SK-N-SH (cell line): ENCODE results near the gene BRINP1. TPM values are rescaled to one million over a fixed set of nuclear protein-coding genes. Genes with fewer than 3 reads are reported as not detected.

Experiments
- CTCF ChIA-PET: fragments of 300-600, 350-600 bp; formaldehyde crosslinking; extraction: SDS; loops from one replicate; lab custom pipeline; 2021; lab: Yijun Ruan, JAX
- POLR2A ChIA-PET: fragments of 350-600 bp; sonication (Branson Sonifier 250); formaldehyde crosslinking; extraction: SDS; loops from one replicate; lab custom pipeline; 2020; ENCODE audit warnings: antibody characterized with exemption, inconsistent platforms; lab: Yijun Ruan, JAX
- DNase-seq: peaks from one replicate; pipeline ENCODE4 v3.0.0; 2012
- H2AFZ ChIP-seq: fragments of 200-600 bp; sonication (generic); 2 replicates; pipeline ENCODE4 v1.8.1; 2016; ENCODE audit warnings: antibody characterized with exemption, mild to moderate bottlenecking, low read depth
- H3F3A ChIP-seq: fragments of 200-600 bp; sonication (generic); replicated peaks from 2 replicates; pipeline ENCODE3; 2016; ENCODE audit warnings: antibody characterized with exemption, mild to moderate bottlenecking; ENCODE audit not compliant: insufficient read depth
- H3K27ac ChIP-seq, 2 experiments: fragments of 200-500 bp in 1 of 2; fragments of 200-600 bp in 1 of 2; sonication (Bioruptor generic) in 1 of 2; sonication (generic), shearing (Covaris generic) in 1 of 2; 2 replicates each; pipeline versions ENCODE4 v1.5.1 to v1.6.1; 2014 to 2016; ENCODE audit warnings: low read depth in 2 of 2, inconsistent platforms in 1 of 2, low read length in 1 of 2, mild to moderate bottlenecking in 1 of 2, mixed read lengths in 1 of 2
- H3K27me3 ChIP-seq: fragments of 200-600 bp; sonication (generic), shearing (Covaris generic); 2 replicates; pipeline ENCODE4 v1.6.1; 2016; ENCODE audit warnings: mixed run types; ENCODE audit not compliant: insufficient read depth
- H3K36me3 ChIP-seq, 2 experiments: fragments of 200-500 bp in 1 of 2; fragments of 200-600 bp in 1 of 2; sonication (Bioruptor generic) in 1 of 2; sonication (generic) in 1 of 2; replicated peaks in 1 of 2; 2 replicates each; pipeline versions ENCODE3 to v1.5.1; 2014 to 2016; ENCODE audit warnings: low read length in 1 of 2, mild to moderate bottlenecking in 1 of 2; ENCODE audit not compliant: insufficient read depth in 2 of 2, control insufficient read depth in 1 of 2
- H3K4me1 ChIP-seq, 2 experiments: fragments of 200-500 bp in 1 of 2; fragments of 200-600 bp in 1 of 2; sonication (Bioruptor generic) in 1 of 2; sonication (generic), shearing (Covaris generic) in 1 of 2; 2 replicates each; pipeline versions ENCODE4 v1.5.1 to v1.6.1; 2014 to 2016; ENCODE audit warnings: low read depth in 1 of 2, low read length in 1 of 2, mixed run types in 1 of 2; ENCODE audit not compliant: insufficient read depth in 2 of 2, control insufficient read depth in 1 of 2
- H3K4me2 ChIP-seq: fragments of 200-600 bp; sonication (generic), shearing (Covaris generic); 2 replicates; pipeline ENCODE4 v1.6.1; 2017; ENCODE audit warnings: mixed run types
- H3K4me3 ChIP-seq, 2 experiments: fragments of 200-500 bp in 1 of 2; fragments of 200-600 bp in 1 of 2; sonication (Bioruptor generic) in 1 of 2; sonication (generic), shearing (Covaris generic) in 1 of 2; 2 replicates each; pipeline versions ENCODE4 v1.5.1 to v1.8.1; 2014 to 2016; ENCODE audit warnings: low read depth in 2 of 2, inconsistent platforms in 1 of 2, low read length in 1 of 2, mild to moderate bottlenecking in 1 of 2, mixed read lengths in 1 of 2, moderate library complexity in 1 of 2
- H3K79me2 ChIP-seq: fragments of 200-600 bp; sonication (generic); 2 replicates; pipeline ENCODE4 v1.8.1; 2017; ENCODE audit warnings: mild to moderate bottlenecking; ENCODE audit not compliant: insufficient read depth
- H3K9ac ChIP-seq: fragments of 200-600 bp; sonication (generic); 2 replicates; pipeline ENCODE4 v1.6.1; 2017; ENCODE audit warnings: mixed run types
- H3K9me2 ChIP-seq: fragments of 200-600 bp; sonication (generic); 2 replicates; pipeline ENCODE4 v1.6.1; 2017; ENCODE audit warnings: mixed run types
- H3K9me3 ChIP-seq: fragments of 200-600 bp; sonication (generic); 2 replicates; pipeline ENCODE4 v1.6.1; 2017; ENCODE audit warnings: mixed run types, mild to moderate bottlenecking, moderate library complexity
- H4K20me1 ChIP-seq: fragments of 200-600 bp; sonication (generic); 2 replicates; pipeline ENCODE4 v1.6.1; 2017; ENCODE audit warnings: mild to moderate bottlenecking, mixed run types; ENCODE audit not compliant: insufficient read depth
- EP300 ChIP-seq, 2 experiments: IDR thresholded peaks; 2 replicates each; pipeline versions ENCODE4 v1.4.0 to v1.6.1; 2012; ENCODE audit warnings: borderline replicate concordance in 1 of 2, low read depth in 1 of 2, low read length in 1 of 2
- EZH2phosphoT487 ChIP-seq: fragments of 200-600 bp; sonication (generic); IDR thresholded peaks from 2 replicates; pipeline ENCODE4 v1.6.1; 2017; ENCODE audit warnings: low read depth, mixed run types, mild to moderate bottlenecking, antibody characterized with exemption, moderate library complexity, borderline replicate concordance
- FOXJ3 ChIP-seq: sonication (generic); formaldehyde crosslinking; IDR thresholded peaks from 2 replicates; pipeline ENCODE4 v1.5.1; 2020; ENCODE audit warnings: mild to moderate bottlenecking, missing genetic modification reagents
- FOXM1 ChIP-seq: IDR thresholded peaks from 2 replicates; pipeline ENCODE4 v1.4.0; 2012; ENCODE audit warnings: low read depth, mild to moderate bottlenecking
- GABPA ChIP-seq: IDR thresholded peaks from 2 replicates; pipeline ENCODE4 v1.4.0; 2012; ENCODE audit warnings: low read depth, mild to moderate bottlenecking
- GATA2 ChIP-seq: sonication (generic); formaldehyde crosslinking; IDR thresholded peaks from 2 replicates; pipeline ENCODE4 v1.5.0; 2020; ENCODE audit warnings: mild to moderate bottlenecking, missing genetic modification reagents
- JUND ChIP-seq: IDR thresholded peaks from 2 replicates; pipeline ENCODE4 v1.4.0; 2012
- MEF2A ChIP-seq: IDR thresholded peaks from 2 replicates; pipeline ENCODE4 v1.4.0; 2012; ENCODE audit warnings: low read depth, borderline replicate concordance
- MXI1 ChIP-seq: IDR thresholded peaks from 2 replicates; pipeline ENCODE4 v1.6.1; 2012; ENCODE audit warnings: mild to moderate bottlenecking, low read depth, low read length, improper control_type of control experiment
- RAD21 ChIP-seq: IDR thresholded peaks from 2 replicates; pipeline ENCODE4 v1.6.1; 2012; ENCODE audit warnings: mild to moderate bottlenecking, low read length
- RCOR1 ChIP-seq: fragments of 150-350 bp; IDR thresholded peaks from 2 replicates; pipeline ENCODE4 v1.6.1; 2017; ENCODE audit warnings: antibody characterized with exemption, low read length
- REST ChIP-seq: IDR thresholded peaks from 2 replicates; pipeline ENCODE4 v1.6.1; 2012; ENCODE audit warnings: mild to moderate bottlenecking, low read depth, low read length, moderate library complexity
- SMC3 ChIP-seq: IDR thresholded peaks from 2 replicates; pipeline ENCODE4 v1.6.1; 2012; ENCODE audit warnings: low read depth, low read length, improper control_type of control experiment
- TCF12 ChIP-seq: IDR thresholded peaks from 2 replicates; pipeline ENCODE4 v1.4.0; 2012
- TEAD4 ChIP-seq: IDR thresholded peaks from 2 replicates; pipeline ENCODE4 v1.4.0; 2012; ENCODE audit warnings: mild to moderate bottlenecking, borderline replicate concordance; ENCODE audit not compliant: insufficient read depth
- USF2 ChIP-seq: fragments of 150-350 bp; IDR thresholded peaks from 2 replicates; pipeline ENCODE4 v1.6.1; 2017; ENCODE audit warnings: antibody characterized with exemption, low read length, low read depth, borderline replicate concordance
- WGBS: methylation state at CpG from one replicate; pipeline ENCODE4 v1.1.6; 2017; ENCODE audit warnings: low lambda C conversion rate; 5-methylcytosine and 5-hydroxymethylcytosine counted together
- polyA plus RNA-seq, 3 experiments: library from polyadenylated mRNA; depleted of rRNA; stranded (reverse); fragments of >200 nt; gene quantifications; 2 replicates each; pipeline ENCODE4 v1.2.3, GENCODE V29; 2012
- TF ChIP-seq, protein P1 (sequence below): fragments of 200-600 bp; sonication (generic); IDR thresholded peaks from 2 replicates; pipeline ENCODE4 v1.6.1; 2017; ENCODE audit warnings: antibody characterized with exemption, mild to moderate bottlenecking, moderate library complexity

The BRINP1 gene
- polyA plus RNA-seq, 1 of the 3 experiments (the other 2 are of a cell fraction), result 0.41 TPM

DNA sequence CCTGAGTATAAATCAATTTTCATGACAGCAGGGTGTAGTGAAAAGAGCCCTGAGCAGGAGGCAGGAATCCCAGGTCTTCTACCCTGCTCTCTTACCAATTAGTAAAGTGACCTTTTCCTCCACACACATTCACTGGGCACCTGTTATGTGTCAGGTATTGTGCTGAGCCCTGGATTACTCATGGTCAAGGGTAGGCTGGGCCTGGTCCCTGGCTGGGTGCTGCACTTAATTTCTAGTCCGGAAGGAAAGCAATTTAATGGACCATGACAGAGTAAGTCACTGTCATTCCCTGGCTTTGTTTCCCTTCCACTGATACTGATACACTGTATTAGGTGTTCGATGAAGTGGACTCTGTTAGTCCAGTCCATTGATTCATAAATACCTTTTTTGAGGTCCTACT, 29.1 kb upstream of the BRINP1 start:
- Histone ChIP-seq H3F3A (no peaks in the 10 kb centered on the region), H3K4me1 (no peaks in the 10 kb centered on the region), H3K9ac (no peak overlapping the region), H3K9me2 (no peaks in the 10 kb centered on the region), H2AFZ (no peak overlapping the region), H3K27ac (no peak overlapping the region), H4K20me1 (no peaks in the 10 kb centered on the region), H3K27me3 (no peaks in the 10 kb centered on the region), H3K4me2 (no peak overlapping the region), H3K9me3 (no peaks in the 10 kb centered on the region), H3K36me3 (no peaks in the 10 kb centered on the region), H3K4me3 (no peak overlapping the region), H3K79me2 (no peaks in the 10 kb centered on the region)
- ChIA-PET POLR2A (no interaction called here), CTCF (interaction anchor here (1.5 kb wide), 1 partner anchor 10 kb away, joined by 3 read pairs; no protein-coding TSS in a partner anchor)
- no peak for TF ChIP-seq MEF2A
- TF ChIP-seq GABPA, result no peak
- TF ChIP-seq GATA2 (CRISPR knock-in tag), result no peak
- TF ChIP-seq TEAD4, result no peak
- no peak for DNase-seq
- 28% methylated on average over 2 of the region's 2 CpGs for WGBS

- no peak overlapping the region for H2AFZ ChIP-seq
- TF ChIP-seq USF2, result no peak
- TF ChIP-seq JUND, result no peak
- TF ChIP-seq GATA2 (CRISPR knock-in tag), result peak; percentile 86
- TF ChIP-seq EP300 (IDR thresholded peaks at IDR 0.05; ENCODE audit: borderline replicate concordance in 1 of 2, low read depth in 1 of 2, low read length in 1 of 2), result peak in 1 of 2 experiments; percentile 63; a peak in 1 of 4 replicates
- TF ChIP-seq RCOR1, result peak; percentile 48; the same call in 1 of the 2 replicates
- peak; percentile 43; the same call in 1 of the 2 replicates for TF ChIP-seq FOXJ3 (CRISPR knock-in tag)
- TF ChIP-seq FOXM1, result no peak
- no peak for TF ChIP-seq TCF12
- H3K27ac ChIP-seq, result no peak overlapping the region
- H3K36me3 ChIP-seq, result no peaks in the 10 kb centered on the region
- CTCF ChIA-PET, result no interaction called here
- no peaks in the 10 kb centered on the region for H3K9me3 ChIP-seq
- H3K79me2 ChIP-seq, result no peaks in the 10 kb centered on the region
- POLR2A ChIA-PET, result no interaction called here
- H3K4me3 ChIP-seq, result no peak overlapping the region
- H3K4me2 ChIP-seq, result no peak overlapping the region
- H3K9ac ChIP-seq, result no peak overlapping the region
- DNase-seq, result peak; percentile 10
- H3K9me2 ChIP-seq, result no peaks in the 10 kb centered on the region
- no peaks in the 10 kb centered on the region for H3F3A ChIP-seq
- no peaks in the 10 kb centered on the region for H4K20me1 ChIP-seq
- no peaks in the 10 kb centered on the region; a peak in 1 of 4 replicates for H3K4me1 ChIP-seq
- no peaks in the 10 kb centered on the region for H3K27me3 ChIP-seq
These were observed 22.6 kb upstream of the BRINP1 start for GRCh38 chr9:119391878-119392277.

GRCh38 chr9:119375892-119376291, 6.7 kb upstream of the BRINP1 start:
- Histone ChIP-seq H3K4me3 (peak overlapping the region in 1 of 2 experiments; percentile 37; a peak in 1 of 4 replicates), H3K9me2 (no peaks in the 10 kb centered on the region), H4K20me1 (no peaks in the 10 kb centered on the region), H3K9ac (no peak overlapping the region), H3K36me3 (no peaks in the 10 kb centered on the region), H3K4me2 (no peak overlapping the region), H3K27ac (no peak overlapping the region), H3K4me1 (no peaks in the 10 kb centered on the region), H3K9me3 (no peaks in the 10 kb centered on the region), H3K27me3 (no peaks in the 10 kb centered on the region), H3F3A (no peaks in the 10 kb centered on the region), H2AFZ (no peak overlapping the region), H3K79me2 (no peaks in the 10 kb centered on the region)
- TF ChIP-seq FOXM1, result no peak
- TF ChIP-seq SMC3, result peak; percentile 52
- peak; percentile 52 for TF ChIP-seq RAD21
- TF ChIP-seq, protein P1, sequence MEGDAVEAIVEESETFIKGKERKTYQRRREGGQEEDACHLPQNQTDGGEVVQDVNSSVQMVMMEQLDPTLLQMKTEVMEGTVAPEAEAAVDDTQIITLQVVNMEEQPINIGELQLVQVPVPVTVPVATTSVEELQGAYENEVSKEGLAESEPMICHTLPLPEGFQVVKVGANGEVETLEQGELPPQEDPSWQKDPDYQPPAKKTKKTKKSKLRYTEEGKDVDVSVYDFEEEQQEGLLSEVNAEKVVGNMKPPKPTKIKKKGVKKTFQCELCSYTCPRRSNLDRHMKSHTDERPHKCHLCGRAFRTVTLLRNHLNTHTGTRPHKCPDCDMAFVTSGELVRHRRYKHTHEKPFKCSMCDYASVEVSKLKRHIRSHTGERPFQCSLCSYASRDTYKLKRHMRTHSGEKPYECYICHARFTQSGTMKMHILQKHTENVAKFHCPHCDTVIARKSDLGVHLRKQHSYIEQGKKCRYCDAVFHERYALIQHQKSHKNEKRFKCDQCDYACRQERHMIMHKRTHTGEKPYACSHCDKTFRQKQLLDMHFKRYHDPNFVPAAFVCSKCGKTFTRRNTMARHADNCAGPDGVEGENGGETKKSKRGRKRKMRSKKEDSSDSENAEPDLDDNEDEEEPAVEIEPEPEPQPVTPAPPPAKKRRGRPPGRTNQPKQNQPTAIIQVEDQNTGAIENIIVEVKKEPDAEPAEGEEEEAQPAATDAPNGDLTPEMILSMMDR, result peak; percentile 63
- TF ChIP-seq MXI1, result 0 out of 2 replicates have a peak, but pooled peaks have one; percentile 16
- no peak for TF ChIP-seq REST
- no peak for TF ChIP-seq EZH2phosphoT487
- peak; percentile 32 for DNase-seq
- POLR2A ChIA-PET, result no interaction called here
- 14% methylated on average over 3 of the region's 3 CpGs for WGBS
- CTCF ChIA-PET, result interaction anchor here (0.6 to 2.9 kb wide), 14 partner anchors 9 to 1101 kb away, joined by 3 to 17 read pairs (median 5); no protein-coding TSS in a partner anchor
